CMK (cell line): Measurements from ENCODE around the gene TUBGCP6.

Source experiments
- DNase-seq: peaks from one replicate; pipeline ENCODE4 v3.0.0-alpha.2; 2010; ENCODE audit warnings: low read depth

The TUBGCP6 gene

DNA sequence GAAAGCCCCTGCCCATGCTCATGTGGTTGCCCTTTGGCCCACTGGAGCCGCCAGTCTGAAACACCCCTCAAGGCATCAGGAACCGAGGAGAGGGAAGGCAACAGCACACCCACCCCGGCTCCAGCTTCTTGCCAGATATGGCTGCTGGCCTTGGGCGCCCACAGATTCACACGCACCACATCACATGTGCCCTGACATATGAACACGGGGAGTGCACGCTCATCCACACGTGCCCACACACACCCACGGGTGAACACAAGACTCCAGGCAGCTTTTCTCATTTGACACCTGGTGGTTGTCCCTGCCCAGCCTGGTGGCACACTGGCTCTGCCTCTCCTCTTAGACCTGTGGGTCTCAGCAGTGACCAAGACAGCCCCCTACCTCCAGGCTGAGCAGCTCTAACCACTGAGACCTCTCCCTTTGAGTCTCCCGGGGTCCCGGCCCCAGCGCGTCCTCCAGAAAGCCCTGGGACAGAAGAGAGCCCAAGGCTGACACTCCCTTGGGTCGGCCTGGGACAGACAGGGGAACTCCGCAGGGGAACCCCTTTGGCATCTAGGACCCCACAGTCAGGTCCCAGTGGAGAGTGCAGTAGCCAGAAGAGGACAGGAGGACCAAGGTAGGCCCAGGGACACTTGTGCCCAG lies 19.4 kb upstream of the TUBGCP6 start:
- no peak for DNase-seq

DNA sequence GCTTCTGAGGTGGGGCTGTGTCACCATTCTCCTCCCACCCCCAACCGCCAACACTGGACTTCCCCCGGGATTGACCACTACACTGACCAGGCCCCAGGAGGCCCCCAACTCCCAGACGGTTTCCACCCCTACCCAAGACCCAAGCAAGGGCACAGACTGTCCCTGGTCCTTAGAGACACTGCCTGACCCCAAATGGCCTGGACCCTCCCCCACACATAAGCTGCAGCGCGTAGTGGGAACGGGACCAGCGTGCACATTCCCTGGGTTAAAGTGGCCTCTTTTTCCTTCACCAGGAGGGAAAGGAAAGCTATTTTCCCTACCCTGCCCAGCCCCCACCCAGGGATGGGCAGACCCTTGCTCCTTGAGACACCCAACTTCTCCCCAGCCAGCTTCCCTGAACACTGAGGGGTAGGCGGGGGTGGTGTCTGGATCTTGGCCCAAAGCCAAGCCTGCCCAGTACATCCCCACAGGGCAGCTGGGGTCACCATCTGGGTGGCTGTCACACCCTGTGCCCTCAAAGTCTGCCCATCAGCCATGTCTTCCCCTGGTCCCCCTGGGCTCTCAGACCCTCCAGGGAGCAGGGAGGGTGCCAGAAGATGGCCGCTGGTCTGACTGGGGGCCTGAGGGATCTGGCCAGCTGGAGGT lies 18.3 kb upstream of the TUBGCP6 start:
- DNase-seq: no peak

DNA sequence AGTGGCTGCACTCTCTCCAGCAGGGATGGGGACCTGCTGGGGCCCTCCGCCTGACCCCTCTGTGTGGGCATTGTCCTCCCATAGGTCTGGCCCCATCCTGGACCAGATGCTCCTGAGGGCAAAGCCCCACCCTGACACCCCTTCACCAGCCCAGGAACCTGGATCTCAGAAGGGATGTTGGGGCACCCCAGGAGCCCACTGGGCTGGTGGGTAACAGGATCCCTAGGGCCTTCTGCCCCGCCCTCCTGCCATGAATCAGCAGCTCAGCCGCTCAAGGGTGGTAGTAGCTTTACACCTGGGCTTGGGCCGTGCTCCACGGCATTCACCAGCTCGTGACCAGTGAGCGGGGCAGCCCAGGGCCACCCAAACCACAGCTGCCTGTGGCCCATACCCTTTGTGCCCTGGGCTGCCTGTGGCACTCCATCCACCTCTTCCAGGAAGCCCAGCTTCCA lies 17.7 kb upstream of the TUBGCP6 start:
- DNase-seq: no peak

DNA sequence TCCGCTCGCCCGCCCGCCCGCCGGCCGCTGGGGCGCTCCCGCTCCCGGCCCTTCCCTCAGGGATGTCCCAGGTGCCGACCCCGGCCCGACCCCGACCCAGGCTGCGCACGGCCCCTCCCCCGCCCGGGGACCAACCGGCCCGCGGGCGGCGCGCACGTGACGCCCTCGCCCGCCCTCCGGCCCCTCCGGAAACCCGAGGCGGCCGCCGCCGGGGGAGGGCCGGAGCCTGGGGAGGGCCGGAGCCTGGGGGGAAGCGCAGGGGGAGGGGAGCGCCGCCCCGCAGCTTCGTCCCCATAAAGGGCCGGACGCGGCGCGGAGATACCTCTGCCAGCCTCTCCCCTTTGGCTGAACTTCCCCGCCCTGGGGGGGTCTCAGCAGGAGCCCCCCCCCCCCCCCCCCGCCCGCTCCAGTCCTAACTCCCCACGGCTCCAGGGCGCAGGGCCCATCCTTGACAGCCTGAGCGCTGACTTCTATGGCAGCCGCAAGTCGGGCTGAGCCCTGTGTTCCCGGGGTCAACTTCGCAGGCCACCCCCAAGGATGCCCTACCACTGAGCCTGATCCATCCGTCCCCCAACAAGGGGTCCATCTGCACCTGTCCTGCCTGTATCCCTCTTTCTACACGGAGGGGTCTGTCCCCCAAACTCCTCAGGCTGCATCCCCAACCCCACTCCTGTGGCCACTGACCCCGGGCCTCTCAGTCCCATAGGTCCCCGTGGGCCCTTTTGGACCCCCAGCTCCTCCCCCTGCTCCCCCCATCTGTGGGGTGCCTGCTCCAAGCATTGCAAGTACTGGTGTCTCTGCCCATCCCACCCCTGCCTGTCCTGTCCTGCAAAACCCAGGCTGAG lies 17.0 kb upstream of the TUBGCP6 start, which contains the start of gene MAPK12:
Gene MAPK12, minus strand, starts transcription at position 69 of the 845 bp plus-strand sequence. CDS start 174 bp downstream, outside the sequence.
- no peak for DNase-seq

DNA sequence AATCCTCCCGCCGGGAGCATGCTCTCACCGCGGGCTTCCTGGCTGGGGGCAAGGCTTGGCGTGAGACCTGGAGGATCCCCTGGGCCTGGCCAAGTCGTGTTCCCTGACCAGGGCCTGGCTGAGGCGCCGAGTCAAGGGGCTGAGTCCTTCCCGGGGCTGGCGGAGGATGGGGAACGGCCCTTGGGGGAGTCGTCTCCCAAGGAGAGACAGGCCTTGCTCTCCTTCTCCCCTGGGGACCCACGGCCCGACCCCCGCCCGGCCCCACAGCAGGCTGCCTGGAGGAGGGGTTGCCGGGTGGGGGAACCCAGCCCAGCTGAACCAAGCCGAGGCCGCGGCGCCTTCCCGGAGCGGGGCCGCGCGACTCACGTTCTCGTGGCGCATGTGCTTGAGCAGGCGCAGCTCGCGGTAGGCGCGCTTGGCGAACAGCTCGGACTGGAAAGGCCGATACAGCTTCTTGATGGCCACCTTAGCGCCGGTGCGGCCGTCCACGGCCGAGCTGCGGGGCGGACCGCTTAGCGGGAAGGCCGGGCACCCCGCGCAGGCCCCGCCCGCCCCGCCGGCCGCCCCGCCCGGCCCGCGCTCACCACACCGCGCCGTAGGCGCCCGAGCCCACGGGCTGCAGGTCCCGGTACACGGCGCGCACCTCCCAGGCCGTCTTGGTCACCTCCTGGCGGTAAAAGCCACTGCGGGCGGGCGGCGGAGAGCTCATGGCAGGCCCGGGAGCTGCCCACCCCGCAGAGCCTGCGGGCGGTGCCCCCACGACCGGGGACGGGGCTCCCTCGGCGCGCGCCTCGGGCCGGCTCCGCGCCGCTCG lies 16.2 kb upstream of the TUBGCP6 start:
- no peak for DNase-seq

DNA sequence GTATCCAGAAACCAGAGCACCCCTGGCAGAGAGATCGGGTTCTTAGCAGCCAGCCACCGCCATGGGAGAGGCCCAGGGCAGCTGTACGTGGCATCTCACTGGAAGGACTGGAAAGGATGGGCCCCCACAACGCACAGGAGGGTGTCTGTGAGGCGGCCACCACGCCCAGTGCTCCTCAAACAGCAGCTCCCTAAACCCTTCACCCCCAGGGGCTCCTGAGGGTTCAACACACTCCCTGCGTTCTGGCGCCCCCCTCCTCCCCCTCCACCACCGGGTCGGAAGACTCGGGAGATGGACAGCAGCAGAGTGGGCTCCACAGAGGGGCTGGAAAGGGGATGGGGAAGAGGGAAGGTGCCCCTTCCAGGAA lies 15.6 kb upstream of the TUBGCP6 start:
- no peak for DNase-seq

DNA sequence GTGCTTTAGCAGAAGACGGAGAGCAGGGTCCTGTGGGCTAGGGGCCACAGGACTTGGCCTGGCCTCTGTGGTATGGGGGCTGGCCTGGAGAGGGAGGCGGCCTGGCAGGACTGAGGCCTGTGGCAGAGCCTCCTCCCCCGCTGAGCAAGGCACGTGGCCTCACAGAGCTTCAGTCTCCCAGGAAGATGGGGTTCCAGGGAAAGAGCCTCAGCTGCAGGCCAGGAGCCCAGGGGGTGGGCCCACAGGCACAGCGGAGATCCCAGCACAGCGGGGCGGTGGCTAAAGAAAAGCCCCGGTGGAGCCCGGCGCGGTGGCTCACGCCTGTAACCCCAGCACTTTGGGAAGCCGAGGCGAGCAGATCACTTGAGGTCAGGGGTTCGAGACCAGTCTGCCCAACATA lies 14.5 kb upstream of the TUBGCP6 start:
- no peak for DNase-seq

DNA sequence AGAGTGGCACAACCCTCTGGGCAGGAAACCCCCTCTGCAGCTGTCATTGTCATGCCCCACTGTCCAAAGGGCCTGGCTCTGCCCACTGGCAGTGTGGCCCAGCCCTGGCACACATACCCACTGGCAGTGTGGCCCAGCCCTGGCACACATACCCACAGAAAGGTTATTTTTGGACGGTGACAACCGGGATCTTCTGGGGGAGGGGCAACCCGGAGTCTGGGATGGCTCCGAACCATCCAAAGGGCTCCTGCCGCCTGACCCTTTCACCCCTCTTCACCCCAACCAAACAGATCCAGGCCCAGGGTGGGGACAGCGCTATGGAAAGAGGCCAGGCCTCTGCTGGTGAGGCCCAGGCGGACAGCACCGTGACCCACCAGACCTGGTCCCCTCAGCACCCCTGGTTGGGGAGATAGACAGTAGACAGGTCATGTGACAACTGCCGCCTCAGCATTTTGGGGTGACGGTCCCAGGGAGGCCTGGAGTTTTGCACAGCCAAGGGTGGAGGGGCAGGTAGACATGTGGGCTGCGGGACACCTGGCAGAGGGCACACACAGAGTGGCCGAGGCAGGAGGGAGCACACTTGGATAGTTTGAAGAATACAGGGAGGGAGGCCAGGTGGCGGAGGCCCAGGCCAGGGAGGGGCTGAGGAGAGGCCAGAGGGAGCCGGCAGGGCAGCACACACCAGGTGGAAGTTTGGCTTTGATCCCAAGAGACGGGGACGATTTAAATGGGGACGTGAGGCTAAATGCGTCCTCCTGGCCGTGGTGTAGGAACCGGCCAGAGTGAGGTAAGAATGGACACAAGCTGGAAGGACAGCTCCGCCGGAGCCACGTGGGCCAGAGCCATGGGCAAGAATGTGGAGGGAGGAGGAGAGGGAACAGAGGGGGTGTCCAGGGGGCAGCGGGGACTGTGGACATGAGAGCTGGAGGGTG lies 13.8 kb upstream of the TUBGCP6 start:
- no peak for DNase-seq

DNA sequence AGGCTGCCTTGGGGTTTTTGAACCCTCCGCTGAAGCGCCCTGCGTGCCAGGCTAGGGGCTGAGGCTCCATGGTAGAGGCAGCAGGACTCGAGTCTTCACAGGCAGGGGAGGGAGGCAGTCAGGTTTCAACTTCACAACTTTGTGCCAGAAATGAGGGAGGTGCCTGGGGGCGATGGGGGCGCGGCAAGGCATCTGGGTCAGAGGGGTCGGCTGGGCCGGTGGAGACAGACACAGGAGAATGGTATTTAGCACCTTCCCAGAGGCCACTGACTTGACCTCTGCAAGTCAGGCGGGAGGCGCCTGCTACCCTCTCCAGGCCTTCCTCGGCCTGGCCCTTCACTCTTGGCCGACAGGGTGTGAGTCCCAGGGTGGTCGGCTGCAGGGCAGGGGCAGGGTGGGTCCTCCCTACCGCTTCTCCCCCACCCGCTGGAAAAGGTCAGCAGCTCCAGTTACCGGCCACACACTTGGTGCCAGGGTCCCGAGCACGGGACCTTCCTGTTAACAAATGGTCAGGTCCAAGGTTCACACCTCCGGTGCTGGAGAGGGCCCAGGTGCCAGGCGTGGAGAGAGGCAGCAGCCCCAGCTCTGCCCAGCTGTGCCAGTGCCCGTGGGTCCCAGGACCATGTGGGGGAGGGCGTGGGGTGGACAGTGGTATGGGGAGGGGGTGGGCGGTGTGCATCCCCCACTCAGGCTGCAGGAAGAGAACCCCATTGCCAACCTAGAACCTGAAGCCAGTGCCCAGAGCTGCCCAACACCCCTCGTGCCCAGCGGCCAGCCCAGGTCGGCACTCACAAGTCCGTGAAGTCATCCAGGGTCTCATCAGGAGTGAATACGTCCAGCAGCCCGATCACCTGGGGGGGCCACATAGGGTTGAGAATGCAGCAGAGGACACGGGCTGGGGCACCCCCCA lies 12.9 kb upstream of the TUBGCP6 start:
- no peak for DNase-seq

DNA sequence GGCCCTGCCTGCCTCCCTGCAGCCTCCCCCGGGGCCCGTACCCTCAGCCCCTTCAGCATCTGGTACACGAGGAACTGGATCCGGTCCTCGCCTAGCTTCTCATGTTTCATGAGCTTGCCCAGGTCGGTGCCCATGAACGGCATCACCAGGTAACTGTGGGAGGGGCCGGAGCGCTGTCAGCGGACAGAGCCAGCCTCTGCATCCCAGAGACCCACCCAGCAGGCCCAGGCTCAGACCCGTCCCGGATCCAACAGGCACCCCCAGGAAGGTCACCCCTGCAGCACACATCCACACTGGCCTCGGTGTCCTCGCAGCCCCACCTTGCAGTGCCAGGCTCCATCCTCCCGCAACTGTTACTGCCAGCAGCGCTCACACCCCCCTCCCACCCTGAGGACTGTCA lies 12.2 kb upstream of the TUBGCP6 start:
- DNase-seq: no peak

DNA sequence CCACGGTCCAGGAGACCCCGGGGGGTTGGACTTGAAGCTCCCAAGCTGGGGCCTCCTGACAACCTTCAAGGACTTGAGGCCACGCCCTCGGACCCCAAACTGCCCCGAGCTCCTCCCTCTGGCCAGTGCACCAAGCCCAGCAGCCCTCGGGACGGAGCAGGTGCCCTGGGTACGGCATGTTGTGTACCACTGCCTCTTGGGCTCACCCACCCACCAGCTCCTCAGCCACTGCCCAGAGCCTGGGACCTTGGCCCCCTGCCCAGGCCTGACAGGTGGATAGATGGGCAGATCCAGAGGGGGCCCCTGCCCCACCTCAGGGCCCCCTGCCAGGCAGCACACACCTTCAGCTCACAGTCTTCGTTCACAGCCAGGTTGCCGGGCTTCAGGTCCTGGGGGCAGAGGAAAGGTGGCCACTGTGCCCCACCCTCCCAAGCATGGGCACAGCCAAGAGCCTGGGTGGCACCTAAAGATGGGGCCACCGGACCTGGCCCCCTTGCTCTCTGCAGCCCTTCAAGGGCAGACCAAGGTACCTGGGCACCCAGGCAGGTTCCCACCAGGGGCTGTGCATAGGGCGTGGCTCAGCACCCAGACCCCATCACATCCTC lies 11.5 kb upstream of the TUBGCP6 start:
- DNase-seq: no peak

DNA sequence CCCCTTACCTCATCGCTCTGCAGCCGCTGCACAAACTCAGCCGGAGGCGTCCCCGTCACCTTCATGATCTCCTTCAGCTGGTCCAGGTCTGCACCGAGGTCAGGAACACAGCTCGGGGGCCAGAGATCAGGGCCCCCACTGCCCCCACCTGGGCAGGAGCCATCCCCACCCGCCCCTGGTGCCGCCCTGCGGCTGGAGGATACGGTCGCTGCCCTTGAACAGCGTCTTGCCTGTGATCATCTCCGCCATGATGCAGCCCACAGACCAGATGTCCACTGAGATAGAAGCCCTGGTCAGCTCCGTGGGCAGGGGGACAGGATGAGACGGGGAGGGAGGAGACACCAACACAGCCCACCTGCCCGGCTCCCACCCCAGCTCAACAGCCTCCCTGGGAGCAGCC lies 10.8 kb upstream of the TUBGCP6 start:
- no peak for DNase-seq

DNA sequence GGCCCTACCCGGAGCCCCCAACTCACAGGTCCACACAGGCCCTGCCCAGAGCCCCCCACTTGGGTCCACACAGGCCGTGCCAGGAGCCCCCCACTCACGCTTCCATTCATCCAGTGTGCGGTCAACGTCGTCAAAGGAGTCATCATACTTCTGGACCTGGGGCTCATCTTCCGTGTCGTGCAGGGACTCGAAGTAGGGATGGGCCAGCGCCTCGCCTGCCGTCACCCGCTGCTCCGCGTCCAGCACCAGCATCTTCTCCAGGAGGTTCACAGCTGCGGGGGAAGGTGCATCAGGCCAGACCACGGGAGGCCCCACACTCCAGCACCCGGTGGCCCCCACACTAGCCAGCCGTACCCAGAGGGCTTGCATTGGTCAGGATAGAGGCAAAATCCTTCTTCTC lies 10.3 kb upstream of the TUBGCP6 start:
- no peak for DNase-seq

DNA sequence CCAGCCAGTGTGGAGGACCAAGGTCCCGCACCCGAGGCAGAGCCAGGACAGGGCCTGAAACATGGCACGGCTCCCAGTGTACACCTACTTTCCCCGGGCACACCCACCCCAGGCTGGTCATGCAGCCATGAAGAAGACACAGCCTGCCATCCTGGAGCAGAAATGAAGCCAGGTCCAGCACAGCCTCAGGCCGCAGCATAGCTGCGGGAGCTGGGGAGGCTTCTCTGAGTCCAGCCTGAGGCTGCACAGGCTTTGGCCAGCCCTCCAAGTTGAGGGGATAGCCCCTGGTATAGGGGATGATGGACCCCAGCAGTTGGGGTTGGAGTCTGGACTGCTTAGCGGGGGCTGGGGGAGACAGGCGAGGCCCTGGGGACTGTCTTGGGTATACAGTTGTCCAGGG lies 9.1 kb upstream of the TUBGCP6 start:
- DNase-seq: no peak

DNA sequence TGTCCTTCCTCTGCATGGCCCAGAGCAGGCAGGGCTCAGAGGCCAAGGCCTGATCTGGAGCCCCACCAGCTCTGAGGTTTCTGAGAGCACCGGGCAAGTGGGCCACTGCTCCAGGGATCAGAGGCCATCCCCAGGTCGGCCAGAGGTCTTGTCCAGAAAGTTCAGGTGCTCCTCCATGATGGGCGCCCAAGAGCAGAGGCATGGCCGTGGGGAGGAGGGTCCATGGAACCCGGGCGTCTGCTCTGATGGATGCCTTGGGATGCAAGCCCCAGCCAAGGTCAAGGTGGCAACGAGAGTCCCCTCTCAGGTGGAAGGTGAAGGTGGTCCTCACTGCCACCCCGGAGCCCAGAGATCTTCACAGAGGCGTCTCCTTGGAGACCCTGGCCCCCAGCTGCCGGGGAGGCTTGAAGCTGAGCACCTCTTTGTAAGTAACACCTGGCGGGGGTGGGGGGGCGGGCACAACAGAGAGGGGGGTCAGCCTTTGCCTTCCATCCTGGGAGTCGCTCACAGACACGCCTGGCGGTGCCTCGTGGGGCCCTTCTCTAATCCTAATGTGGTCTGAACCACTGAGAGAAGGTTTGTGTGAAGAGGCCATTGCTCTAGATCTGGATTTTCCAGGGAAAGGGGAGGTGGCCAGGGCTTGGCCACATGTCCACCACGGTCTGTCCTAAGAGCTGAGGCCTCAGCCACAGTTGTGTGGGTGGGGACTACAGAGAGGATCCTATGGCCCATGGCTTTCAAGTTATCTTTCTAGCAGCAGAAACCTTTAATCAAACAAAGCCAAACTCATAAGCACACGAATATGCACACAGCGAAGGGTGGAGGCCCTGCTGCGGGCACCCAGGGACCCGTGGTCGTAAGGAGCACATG lies 8.5 kb upstream of the TUBGCP6 start:
- DNase-seq: no peak

DNA sequence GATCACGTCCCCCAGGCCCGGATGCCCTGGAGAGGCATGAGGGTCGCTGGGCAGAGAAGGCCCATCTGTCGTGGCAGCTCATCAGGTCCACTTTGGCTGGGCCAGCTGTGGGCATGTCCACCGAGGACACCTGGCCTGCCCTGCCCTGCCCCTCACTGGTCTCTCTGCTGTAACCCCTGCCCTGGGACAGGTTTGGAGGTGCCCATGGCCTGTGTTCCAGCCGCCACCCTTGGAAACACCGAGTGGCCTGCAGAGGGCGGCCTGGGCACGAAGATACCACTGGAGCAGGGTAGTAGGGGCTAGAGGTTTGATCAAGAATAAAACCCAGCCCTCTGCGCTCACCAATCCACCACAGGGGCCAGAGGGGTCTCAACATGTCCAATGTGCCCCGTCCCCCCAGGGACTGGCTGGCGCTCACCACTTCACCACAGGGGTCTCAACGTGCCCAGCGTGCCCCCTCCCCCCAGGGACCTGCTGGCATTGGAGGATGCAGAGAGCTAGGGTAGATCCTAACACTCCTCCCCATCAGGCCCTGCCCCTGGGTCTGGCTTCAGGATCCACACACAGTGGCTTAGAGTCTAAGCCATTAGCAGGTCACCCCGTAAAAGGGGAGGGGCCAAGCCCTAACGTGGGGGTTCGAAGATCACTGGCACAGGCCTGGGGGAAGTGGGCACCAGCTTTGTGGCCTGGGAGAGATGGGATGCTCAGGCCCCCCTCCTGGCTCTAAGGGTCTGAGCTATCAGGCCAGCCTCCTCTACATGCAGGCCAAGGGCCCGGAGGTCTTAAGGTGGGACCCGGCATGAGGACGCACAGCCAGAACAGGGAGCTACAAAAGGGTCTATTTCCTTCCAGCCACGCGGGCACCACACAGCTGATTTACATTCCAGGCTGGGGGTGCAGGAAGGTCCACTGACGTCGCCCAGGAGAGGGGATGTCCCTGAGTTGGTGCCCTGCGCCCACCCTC lies 7.5 kb upstream of the TUBGCP6 start:
- no peak for DNase-seq

DNA sequence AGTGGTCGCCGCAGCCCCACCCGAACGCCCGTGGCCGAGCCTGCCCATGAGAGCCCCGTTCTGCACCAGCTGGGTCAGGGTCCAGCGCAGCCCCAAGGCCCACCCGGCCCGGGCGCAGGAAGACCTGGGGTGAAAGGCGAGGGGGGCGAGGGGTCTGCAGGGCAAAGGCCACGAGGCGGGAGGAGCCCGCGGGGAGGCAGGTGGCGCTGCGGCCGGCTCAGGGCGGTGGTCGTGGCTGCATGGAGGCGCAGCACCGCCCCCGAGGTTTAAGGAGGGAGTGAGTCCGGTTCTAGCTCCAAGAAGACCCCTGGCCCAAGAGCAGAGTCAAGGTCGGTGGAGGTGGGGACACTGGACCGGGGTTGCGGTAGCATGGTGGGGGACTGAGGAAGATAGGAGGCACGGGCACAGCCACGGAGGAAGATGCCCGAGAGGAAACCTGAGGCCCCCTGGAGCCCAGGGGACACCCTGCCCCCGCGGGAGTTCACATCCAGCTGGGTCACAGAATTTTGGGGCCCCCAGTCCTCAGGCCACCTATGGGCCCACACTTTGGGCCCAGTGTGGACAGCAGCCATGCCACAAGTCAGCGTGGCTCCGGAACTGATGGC lies 6.8 kb upstream of the TUBGCP6 start:
- DNase-seq: no peak
